ENCODE data around the gene PDE6A. TPM values are rescaled to one million over a fixed set of nuclear protein-coding genes. Genes with fewer than 3 reads are reported as not detected.

Gene PDE6A
- total and polyA plus RNA-seq, 4 donors, result 0.06 TPM; not detected in 3

DNA sequence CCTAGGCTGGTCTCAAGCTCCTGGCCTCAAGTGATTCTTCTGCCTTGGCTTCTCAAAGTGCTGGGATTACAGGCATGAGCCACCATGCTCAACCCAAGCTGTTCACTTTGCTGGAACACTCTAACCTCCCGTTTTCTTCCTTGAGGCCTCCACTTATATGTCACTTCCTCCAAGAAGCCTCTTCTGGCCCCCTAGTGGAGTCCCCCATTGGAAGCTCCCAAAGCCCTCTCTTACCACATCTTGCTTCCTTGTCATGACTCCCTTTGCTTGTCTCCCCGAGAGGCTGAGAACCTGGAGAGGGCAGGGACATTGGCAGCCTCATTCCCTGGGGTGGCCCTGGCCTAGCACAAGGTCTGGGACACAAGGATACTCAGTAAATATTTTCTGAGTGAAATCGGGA, 80.8 kb downstream of the PDE6A start:
- no peak for TF ChIP-seq EGR1 (IDR thresholded peaks at IDR 0.05; ENCODE audit: low read depth in 2 of 2)
- no peak for TF ChIP-seq HNF4G (IDR thresholded peaks at IDR 0.05)
- TF ChIP-seq TAF1 (conservative IDR thresholded peaks at IDR 0.05), result no peak
- no peak for TF ChIP-seq FOXA1 (IDR thresholded peaks at IDR 0.05)
- no peak for TF ChIP-seq RAD21 (IDR thresholded peaks at IDR 0.05)
- TF ChIP-seq, protein P1, sequence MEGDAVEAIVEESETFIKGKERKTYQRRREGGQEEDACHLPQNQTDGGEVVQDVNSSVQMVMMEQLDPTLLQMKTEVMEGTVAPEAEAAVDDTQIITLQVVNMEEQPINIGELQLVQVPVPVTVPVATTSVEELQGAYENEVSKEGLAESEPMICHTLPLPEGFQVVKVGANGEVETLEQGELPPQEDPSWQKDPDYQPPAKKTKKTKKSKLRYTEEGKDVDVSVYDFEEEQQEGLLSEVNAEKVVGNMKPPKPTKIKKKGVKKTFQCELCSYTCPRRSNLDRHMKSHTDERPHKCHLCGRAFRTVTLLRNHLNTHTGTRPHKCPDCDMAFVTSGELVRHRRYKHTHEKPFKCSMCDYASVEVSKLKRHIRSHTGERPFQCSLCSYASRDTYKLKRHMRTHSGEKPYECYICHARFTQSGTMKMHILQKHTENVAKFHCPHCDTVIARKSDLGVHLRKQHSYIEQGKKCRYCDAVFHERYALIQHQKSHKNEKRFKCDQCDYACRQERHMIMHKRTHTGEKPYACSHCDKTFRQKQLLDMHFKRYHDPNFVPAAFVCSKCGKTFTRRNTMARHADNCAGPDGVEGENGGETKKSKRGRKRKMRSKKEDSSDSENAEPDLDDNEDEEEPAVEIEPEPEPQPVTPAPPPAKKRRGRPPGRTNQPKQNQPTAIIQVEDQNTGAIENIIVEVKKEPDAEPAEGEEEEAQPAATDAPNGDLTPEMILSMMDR (IDR thresholded peaks at IDR 0.05; ENCODE audit: low read depth, low read length, missing input control), result no peak
- TF ChIP-seq FOXA2 (IDR thresholded peaks at IDR 0.05), result no peak
- TF ChIP-seq, protein P2, sequence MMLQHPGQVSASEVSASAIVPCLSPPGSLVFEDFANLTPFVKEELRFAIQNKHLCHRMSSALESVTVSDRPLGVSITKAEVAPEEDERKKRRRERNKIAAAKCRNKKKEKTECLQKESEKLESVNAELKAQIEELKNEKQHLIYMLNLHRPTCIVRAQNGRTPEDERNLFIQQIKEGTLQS (IDR thresholded peaks at IDR 0.05), result no peak
- TF ChIP-seq SP1 (IDR thresholded peaks at IDR 0.05), result no peak
- no peak for TF ChIP-seq JUND (IDR thresholded peaks at IDR 0.05)
- TF ChIP-seq HNF4A (conservative IDR thresholded peaks at IDR 0.05), result no peak
- TF ChIP-seq GABPA (IDR thresholded peaks at IDR 0.05 in 1 of 2, conservative IDR thresholded peaks at IDR 0.05 in 1 of 2), result no peak
- no peak for TF ChIP-seq YY1 (IDR thresholded peaks at IDR 0.05)
- TF ChIP-seq, protein P3, sequence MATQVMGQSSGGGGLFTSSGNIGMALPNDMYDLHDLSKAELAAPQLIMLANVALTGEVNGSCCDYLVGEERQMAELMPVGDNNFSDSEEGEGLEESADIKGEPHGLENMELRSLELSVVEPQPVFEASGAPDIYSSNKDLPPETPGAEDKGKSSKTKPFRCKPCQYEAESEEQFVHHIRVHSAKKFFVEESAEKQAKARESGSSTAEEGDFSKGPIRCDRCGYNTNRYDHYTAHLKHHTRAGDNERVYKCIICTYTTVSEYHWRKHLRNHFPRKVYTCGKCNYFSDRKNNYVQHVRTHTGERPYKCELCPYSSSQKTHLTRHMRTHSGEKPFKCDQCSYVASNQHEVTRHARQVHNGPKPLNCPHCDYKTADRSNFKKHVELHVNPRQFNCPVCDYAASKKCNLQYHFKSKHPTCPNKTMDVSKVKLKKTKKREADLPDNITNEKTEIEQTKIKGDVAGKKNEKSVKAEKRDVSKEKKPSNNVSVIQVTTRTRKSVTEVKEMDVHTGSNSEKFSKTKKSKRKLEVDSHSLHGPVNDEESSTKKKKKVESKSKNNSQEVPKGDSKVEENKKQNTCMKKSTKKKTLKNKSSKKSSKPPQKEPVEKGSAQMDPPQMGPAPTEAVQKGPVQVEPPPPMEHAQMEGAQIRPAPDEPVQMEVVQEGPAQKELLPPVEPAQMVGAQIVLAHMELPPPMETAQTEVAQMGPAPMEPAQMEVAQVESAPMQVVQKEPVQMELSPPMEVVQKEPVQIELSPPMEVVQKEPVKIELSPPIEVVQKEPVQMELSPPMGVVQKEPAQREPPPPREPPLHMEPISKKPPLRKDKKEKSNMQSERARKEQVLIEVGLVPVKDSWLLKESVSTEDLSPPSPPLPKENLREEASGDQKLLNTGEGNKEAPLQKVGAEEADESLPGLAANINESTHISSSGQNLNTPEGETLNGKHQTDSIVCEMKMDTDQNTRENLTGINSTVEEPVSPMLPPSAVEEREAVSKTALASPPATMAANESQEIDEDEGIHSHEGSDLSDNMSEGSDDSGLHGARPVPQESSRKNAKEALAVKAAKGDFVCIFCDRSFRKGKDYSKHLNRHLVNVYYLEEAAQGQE (IDR thresholded peaks at IDR 0.05), result no peak
- no peak for TF ChIP-seq RXRA (IDR thresholded peaks at IDR 0.05)
- TF ChIP-seq, protein P4, sequence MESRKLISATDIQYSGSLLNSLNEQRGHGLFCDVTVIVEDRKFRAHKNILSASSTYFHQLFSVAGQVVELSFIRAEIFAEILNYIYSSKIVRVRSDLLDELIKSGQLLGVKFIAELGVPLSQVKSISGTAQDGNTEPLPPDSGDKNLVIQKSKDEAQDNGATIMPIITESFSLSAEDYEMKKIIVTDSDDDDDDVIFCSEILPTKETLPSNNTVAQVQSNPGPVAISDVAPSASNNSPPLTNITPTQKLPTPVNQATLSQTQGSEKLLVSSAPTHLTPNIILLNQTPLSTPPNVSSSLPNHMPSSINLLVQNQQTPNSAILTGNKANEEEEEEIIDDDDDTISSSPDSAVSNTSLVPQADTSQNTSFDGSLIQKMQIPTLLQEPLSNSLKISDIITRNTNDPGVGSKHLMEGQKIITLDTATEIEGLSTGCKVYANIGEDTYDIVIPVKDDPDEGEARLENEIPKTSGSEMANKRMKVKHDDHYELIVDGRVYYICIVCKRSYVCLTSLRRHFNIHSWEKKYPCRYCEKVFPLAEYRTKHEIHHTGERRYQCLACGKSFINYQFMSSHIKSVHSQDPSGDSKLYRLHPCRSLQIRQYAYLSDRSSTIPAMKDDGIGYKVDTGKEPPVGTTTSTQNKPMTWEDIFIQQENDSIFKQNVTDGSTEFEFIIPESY (IDR thresholded peaks at IDR 0.05), result no peak
- TF ChIP-seq NR2F2 (IDR thresholded peaks at IDR 0.05), result no peak

DNA sequence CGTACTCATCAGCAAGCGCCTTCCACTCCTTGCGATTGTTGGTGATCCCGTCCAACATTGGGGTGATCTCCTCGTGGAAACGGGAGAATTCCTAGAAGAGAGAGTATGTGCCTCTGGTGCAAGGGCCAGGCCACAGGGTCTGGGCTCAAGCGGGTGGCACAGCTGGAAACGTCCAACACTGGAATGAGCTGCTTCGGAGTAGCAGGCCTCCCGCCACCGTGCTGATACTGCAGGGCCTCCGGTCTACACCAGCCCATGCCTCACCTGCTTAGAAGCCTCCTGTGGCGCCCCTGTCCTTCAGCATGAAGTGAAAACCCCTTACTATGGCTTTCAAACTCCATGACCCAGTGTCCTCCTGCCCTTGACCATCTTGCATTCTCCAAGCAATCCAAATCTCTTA, 81.4 kb downstream of the PDE6A start:
- no peaks in the 10 kb centered on the region for H3K36me3 ChIP-seq (ENCODE audit: control insufficient read depth in 4 of 4, insufficient read depth in 3 of 4, low read depth in 1 of 4, low read length in 3 of 4)
- no peak overlapping the region for H3K9ac ChIP-seq (ENCODE audit: low read depth in 1 of 2, low read length in 2 of 2)
- H3K4me1 ChIP-seq (ENCODE audit: control insufficient read depth in 4 of 4, insufficient read depth in 4 of 4, low read length in 3 of 4), result no peaks in the 10 kb centered on the region
- WGBS, result 96% methylated on average over 13 of the region's 13 CpGs
- no peak overlapping the region for H3K4me3 ChIP-seq (ENCODE audit: low read depth in 1 of 3, low read length in 3 of 3)
- no peak overlapping the region for H3K27ac ChIP-seq (ENCODE audit: low read depth in 1 of 2, low read length in 2 of 2)
- no peak for DNase-seq (ENCODE audit: low spot score)
- H3K9me3 ChIP-seq (ENCODE audit: control insufficient read depth in 4 of 4, low read length in 3 of 4), result no peaks in the 10 kb centered on the region
- H3K27me3 ChIP-seq (ENCODE audit: control insufficient read depth in 4 of 4, insufficient read depth in 4 of 4, low read length in 3 of 4), result no peaks in the 10 kb centered on the region
- no peak for TF ChIP-seq HNF4G (IDR thresholded peaks at IDR 0.05)
- TF ChIP-seq, protein P2 (IDR thresholded peaks at IDR 0.05), result no peak
- TF ChIP-seq, protein P4 (IDR thresholded peaks at IDR 0.05), result no peak
- no peak for TF ChIP-seq HNF4A (conservative IDR thresholded peaks at IDR 0.05)
- TF ChIP-seq, protein P3 (IDR thresholded peaks at IDR 0.05), result no peak
- TF ChIP-seq FOXA1 (IDR thresholded peaks at IDR 0.05), result no peak
- TF ChIP-seq NR2F2 (IDR thresholded peaks at IDR 0.05), result no peak
- TF ChIP-seq, protein P5, sequence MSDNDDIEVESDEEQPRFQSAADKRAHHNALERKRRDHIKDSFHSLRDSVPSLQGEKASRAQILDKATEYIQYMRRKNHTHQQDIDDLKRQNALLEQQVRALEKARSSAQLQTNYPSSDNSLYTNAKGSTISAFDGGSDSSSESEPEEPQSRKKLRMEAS (IDR thresholded peaks at IDR 0.05), result no peak

More for the DNA sequence above, 80.8 kb downstream of the PDE6A start:
- H3K4me3 ChIP-seq (ENCODE audit: low read depth in 1 of 3, low read length in 3 of 3), result no peak overlapping the region
- no peaks in the 10 kb centered on the region for H3K9me3 ChIP-seq (ENCODE audit: control insufficient read depth in 4 of 4, low read length in 3 of 4)
- no peaks in the 10 kb centered on the region for H3K4me1 ChIP-seq (ENCODE audit: control insufficient read depth in 4 of 4, insufficient read depth in 4 of 4, low read length in 3 of 4)
- no peaks in the 10 kb centered on the region for H3K36me3 ChIP-seq (ENCODE audit: control insufficient read depth in 4 of 4, insufficient read depth in 3 of 4, low read depth in 1 of 4, low read length in 3 of 4)
- no peaks in the 10 kb centered on the region for H3K27me3 ChIP-seq (ENCODE audit: control insufficient read depth in 4 of 4, insufficient read depth in 4 of 4, low read length in 3 of 4)
- H3K27ac ChIP-seq (ENCODE audit: low read depth in 1 of 2, low read length in 2 of 2), result no peak overlapping the region
- WGBS, result 92% methylated on average over 3 of the region's 3 CpGs
- no peak for DNase-seq (ENCODE audit: low spot score)
- no peak overlapping the region for H3K9ac ChIP-seq (ENCODE audit: low read depth in 1 of 2, low read length in 2 of 2)

Measured in liver (tissue), 9 donors.